Liver (tissue), 3 donors: ENCODE data around the gene ZBTB21.

Experiments used
- EGR1 ChIP-seq, 2 donors: IDR thresholded peaks; 2 replicates each; pipeline ENCODE4 v1.6.1; 2016 to 2018; ENCODE audit warnings: antibody characterized with exemption in 2 of 2, low read depth in 2 of 2
- GABPA ChIP-seq, 2 donors: IDR thresholded peaks in 1 of 2; conservative IDR thresholded peaks in 1 of 2; 2 replicates each; pipeline ENCODE4 v1.6.1; 2016; ENCODE audit warnings: antibody characterized with exemption in 2 of 2, mild to moderate bottlenecking in 1 of 2, moderate library complexity in 1 of 2
- HNF4G ChIP-seq: IDR thresholded peaks from 2 replicates; pipeline ENCODE4 v1.6.1; 2016; ENCODE audit warnings: antibody characterized with exemption
- JUND ChIP-seq, 2 donors: IDR thresholded peaks; 2 replicates each; pipeline ENCODE4 v1.6.1; 2016; ENCODE audit warnings: antibody characterized with exemption in 2 of 2
- RAD21 ChIP-seq, 2 donors: IDR thresholded peaks; 2 replicates each; pipeline ENCODE4 v1.6.1; 2016; ENCODE audit warnings: antibody characterized with exemption in 2 of 2, mild to moderate bottlenecking in 2 of 2
- TF ChIP-seq, protein P1 (sequence below): IDR thresholded peaks from 2 replicates; pipeline ENCODE4 v1.6.1; 2016; ENCODE audit warnings: antibody characterized with exemption
- TF ChIP-seq, protein P2 (sequence below): fragments of 150-350 bp; IDR thresholded peaks from 2 replicates; pipeline ENCODE4 v1.5.1; 2017; ENCODE audit warnings: improper control_type of control experiment, low read depth, low read length; ENCODE audit not compliant: missing input control
- TF ChIP-seq, protein P3 (sequence below): IDR thresholded peaks from 2 replicates; pipeline ENCODE4 v1.6.1; 2016; ENCODE audit warnings: antibody characterized with exemption
- donor health status: healthy.
- donor health status: healthy.

DNA sequence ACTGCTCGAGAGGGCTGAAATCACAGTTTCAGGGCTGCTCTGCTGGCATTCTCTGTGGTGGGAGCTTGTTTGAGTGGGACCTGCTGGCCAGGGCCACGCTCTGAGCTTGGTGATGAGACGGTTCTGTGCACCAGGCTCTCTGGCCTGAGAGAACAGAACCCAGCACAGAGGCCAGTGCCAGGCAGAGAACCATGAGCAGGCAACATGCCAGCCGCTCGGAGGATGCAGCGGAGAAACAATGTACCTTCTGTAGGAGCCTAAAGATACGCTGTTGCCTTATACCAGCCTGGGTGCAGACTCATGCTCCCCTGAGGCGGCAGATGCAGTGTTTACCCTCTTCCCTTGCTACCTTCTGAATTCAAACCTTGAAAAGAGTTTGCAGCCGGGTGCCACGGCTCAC lies 66.3 kb downstream of the ZBTB21 start:
- TF ChIP-seq, protein P1, sequence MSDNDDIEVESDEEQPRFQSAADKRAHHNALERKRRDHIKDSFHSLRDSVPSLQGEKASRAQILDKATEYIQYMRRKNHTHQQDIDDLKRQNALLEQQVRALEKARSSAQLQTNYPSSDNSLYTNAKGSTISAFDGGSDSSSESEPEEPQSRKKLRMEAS, result no peak
- TF ChIP-seq HNF4G (no peak), EGR1 (IDR thresholded peaks at IDR 0.05; ENCODE audit: low read depth in 2 of 2) (no peak), GABPA (IDR thresholded peaks at IDR 0.05 in 1 of 2, conservative IDR thresholded peaks at IDR 0.05 in 1 of 2) (no peak), JUND (IDR thresholded peaks at IDR 0.05) (no peak), RAD21 (IDR thresholded peaks at IDR 0.05) (no peak)
- TF ChIP-seq, protein P2, sequence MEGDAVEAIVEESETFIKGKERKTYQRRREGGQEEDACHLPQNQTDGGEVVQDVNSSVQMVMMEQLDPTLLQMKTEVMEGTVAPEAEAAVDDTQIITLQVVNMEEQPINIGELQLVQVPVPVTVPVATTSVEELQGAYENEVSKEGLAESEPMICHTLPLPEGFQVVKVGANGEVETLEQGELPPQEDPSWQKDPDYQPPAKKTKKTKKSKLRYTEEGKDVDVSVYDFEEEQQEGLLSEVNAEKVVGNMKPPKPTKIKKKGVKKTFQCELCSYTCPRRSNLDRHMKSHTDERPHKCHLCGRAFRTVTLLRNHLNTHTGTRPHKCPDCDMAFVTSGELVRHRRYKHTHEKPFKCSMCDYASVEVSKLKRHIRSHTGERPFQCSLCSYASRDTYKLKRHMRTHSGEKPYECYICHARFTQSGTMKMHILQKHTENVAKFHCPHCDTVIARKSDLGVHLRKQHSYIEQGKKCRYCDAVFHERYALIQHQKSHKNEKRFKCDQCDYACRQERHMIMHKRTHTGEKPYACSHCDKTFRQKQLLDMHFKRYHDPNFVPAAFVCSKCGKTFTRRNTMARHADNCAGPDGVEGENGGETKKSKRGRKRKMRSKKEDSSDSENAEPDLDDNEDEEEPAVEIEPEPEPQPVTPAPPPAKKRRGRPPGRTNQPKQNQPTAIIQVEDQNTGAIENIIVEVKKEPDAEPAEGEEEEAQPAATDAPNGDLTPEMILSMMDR, result no peak
- TF ChIP-seq, protein P3, sequence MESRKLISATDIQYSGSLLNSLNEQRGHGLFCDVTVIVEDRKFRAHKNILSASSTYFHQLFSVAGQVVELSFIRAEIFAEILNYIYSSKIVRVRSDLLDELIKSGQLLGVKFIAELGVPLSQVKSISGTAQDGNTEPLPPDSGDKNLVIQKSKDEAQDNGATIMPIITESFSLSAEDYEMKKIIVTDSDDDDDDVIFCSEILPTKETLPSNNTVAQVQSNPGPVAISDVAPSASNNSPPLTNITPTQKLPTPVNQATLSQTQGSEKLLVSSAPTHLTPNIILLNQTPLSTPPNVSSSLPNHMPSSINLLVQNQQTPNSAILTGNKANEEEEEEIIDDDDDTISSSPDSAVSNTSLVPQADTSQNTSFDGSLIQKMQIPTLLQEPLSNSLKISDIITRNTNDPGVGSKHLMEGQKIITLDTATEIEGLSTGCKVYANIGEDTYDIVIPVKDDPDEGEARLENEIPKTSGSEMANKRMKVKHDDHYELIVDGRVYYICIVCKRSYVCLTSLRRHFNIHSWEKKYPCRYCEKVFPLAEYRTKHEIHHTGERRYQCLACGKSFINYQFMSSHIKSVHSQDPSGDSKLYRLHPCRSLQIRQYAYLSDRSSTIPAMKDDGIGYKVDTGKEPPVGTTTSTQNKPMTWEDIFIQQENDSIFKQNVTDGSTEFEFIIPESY, result no peak
